Skeletal muscle cell (primary cell): ENCODE data around the gene CWC27.
"Not testable (repeated sequence)": the region's sequence is repeated elsewhere in the genome, so short reads cannot be mapped to it uniquely, and the experiment has no call there.

Experiments
- DNase-seq: peaks from one replicate; pipeline ENCODE4 v3.0.0-alpha.2; 2010; ENCODE audit warnings: low read depth
- H3K4me3 ChIP-seq: 2 replicates; pipeline ENCODE4 v1.5.1; 2011; ENCODE audit warnings: low read depth, mild to moderate bottlenecking, control low read depth, low read length, moderate library complexity

The CWC27 gene

GRCh38 chr5:64887910-64888309 lies 119.2 kb downstream of the CWC27 start:
- H3K4me3 ChIP-seq = no peak overlapping the region
- DNase-seq = no peak

DNA sequence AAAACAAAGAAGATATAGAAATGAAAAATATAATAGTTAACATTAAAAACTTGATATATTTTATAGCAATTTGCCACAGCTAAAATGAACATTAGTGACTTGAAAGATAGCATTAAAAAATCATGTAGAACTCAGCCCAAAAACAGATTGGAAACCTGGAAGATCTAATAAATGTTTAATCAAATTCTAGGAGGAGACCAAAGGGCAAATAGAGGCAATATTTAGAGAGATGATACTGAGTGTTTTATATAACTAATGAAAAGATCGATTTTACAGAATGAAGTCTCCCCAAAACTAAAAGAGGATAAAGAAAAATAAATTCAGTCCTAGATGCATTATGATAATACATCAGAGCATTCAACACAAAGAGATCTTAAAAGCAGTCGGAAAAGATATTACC lies 127.0 kb downstream of the CWC27 start:
- DNase-seq = no peak

DNA sequence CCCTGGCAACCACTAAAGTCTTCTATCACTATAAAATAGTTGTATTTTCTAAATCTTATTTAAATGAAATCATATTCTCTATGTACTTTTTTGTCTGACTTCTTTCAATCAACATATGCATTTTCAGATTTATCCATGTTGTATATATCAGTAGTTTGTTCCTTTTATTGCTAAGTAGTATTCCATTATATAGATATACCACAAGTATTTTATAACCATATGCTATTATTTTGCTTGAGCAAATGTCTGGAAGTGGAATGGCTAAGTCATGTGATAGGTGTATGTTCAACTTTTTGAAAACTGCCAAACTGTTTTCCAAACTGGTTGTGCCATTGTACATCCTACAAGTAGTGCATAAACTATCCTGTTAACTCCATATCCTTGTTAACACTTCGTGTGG lies 131.1 kb downstream of the CWC27 start:
- H3K4me3 ChIP-seq = no peak overlapping the region
- DNase-seq = no peak

More for the DNA sequence above, 127.0 kb downstream of the CWC27 start:
- no peak overlapping the region for H3K4me3 ChIP-seq

DNA sequence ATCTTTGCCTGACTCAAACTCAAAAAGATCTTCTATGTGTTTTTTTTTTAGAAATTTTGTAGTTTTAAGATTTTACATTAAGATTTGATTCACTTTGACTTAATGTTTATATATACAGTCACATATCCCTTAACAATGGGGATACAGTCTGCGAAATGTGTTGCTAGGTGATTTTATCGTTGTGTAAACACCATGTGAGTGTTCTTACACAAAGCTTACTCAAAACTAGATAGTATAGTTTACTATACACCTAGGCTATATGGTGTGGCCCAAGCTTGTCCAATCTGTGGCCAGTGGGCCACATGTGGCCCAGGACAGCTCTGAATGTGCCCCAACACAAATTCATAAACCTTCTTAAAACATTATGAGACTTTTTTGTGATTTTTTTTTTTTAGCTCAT lies 131.9 kb downstream of the CWC27 start:
- H3K4me3 ChIP-seq = no peak overlapping the region
- DNase-seq = no peak

DNA sequence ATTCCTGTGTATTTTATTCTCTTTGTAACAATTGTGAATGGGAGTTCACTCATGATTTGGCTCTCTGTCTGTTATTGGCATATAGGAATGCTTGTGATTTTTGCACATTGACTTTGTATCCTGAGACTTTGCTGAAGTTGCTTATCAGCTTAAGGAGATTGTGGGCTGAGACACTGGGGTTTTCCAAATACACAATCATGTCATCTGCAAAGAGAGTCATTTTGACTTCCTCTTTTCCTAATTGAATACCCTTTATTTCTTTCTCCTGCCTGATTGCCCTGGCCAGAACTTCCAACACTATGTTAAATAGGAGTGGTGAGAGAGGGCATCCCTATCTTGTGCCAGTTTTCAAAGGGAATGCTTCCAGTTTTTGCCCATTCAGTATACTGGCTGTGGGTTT lies 138.7 kb downstream of the CWC27 start:
- DNase-seq, H3K4me3 ChIP-seq: not testable (repeated sequence)

- H3K4me3 ChIP-seq = no peak overlapping the region
- DNase-seq = no peak
Measured at GRCh38 chr5:64914396-64914795, 145.7 kb downstream of the CWC27 start.

DNA sequence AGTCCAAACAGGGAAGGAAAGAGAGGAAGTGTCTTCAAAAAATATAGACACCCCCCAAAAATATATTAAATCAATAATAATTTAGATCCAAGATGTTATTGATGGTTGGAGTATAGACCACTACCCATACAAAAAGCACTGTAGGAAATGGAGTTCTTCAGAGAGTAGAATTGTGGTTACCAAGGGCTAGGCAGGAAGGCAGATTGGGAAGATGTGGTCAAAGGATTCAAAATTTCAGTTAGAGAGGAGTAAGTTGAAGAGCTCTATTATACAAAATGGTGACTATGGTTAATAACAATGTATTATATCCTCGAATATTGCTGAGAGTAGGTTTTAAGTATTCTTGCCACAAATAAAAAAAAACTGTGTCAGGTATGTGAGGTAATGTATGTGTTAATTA lies 149.4 kb downstream of the CWC27 start:
- no peak for DNase-seq
- H3K4me3 ChIP-seq = no peak overlapping the region

DNA sequence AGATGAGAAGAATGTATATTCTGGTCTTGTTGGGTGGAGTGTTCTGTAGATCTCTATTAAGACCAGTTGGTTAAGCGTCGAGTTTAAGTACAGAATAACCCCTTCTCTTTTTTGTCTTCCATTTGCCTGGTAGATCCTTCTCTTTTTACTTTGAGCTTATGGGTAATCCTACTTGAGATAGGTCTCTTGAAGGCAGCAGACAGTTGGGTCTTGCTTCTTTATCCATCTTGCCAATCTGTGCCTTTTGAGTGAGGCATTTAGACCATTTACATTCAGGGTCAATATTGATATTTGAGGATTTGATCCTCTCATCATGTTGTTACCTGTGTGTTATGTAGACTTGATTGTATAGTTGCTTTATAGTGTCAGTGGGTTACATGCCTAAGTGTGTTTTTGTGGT lies 152.7 kb downstream of the CWC27 start:
- no peak overlapping the region for H3K4me3 ChIP-seq
- DNase-seq = no peak

DNA sequence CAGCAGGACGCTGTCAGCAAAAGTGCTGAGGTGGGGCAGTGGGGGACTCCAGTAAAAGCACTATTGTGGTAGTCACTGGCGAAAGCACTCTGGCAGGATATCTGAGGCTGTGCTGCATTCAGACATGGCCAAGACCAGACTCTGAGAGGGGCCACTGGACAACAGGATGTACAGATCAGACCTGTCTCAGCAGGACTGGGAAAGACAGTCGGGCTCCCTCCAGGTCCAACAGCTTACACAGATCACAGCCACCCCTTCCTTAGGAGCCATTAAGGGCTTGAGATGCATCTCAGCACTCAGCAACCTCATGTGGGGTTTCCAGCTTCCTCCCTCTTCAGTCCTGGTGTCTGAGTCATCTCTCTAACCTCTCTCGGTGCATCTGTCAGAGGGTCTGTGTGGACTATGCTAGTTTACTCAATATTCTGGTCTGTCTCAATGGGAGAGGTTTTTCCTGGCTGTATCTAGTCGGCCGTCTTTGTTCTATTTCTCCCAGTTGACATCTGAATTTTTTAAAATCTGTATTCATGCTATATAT lies 154.5 kb downstream of the CWC27 start:
- H3K4me3 ChIP-seq = no peak overlapping the region
- peak; percentile 21 for DNase-seq

DNA sequence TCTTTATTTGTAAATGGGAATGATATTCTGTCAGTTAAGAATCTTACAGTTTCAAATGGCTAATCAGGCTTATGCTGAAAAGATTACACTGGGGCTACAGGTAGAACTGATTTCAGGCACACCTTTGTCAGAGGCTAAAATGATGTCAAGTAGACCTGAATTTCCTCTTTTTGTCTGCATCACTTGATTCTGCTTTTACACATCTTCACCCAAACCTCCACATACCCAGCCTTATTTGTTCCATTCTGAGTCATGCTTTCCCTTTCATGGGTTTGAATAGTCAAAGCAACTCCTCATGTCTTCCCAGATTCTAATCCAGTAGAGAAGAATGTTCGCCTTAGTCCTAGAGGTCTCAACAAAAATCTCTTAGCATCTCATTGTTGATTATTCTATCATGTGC lies 156.4 kb downstream of the CWC27 start:
- no peak for DNase-seq
- no peak overlapping the region for H3K4me3 ChIP-seq

DNA sequence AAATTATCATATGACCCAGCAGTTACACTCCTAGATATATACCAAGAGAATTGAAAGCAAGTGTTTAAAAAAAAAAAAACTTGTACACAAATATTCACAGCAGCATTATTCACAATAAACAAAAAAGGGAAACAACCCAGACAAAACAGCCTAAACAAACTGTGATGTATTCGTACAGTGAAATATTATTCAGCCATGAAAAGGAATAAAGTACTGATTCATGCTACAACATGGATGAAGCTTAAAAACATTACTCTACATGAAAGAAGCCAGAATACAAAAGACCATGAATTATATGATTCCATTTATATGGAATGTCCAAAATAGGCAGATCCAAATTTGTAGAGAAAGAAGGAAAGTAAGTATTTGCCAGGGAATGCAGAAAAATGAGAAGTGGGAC lies 161.1 kb downstream of the CWC27 start:
- DNase-seq = no peak
- H3K4me3 ChIP-seq = no peak overlapping the region

GRCh38 chr5:64930672-64931318 lies 162.1 kb downstream of the CWC27 start:
- H3K4me3 ChIP-seq = no peak overlapping the region
- no peak for DNase-seq

DNA sequence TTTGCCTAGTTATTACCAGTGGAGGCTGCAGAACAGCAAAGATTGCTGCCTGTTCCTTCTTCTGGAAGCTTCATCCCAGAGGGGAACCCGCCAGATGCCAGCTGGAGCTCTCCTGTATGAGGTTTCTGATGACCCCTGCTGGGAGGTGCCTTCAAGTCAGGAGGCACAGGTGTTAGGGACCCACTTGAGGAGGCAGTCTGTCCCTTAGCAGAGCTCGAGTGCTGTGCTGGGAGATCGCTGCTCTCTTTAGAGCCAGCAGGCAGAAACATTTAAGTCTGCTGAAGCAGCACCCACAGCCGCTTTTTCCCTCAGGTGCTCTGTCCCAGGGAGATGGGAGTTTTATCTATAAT lies 170.7 kb downstream of the CWC27 start:
- not testable (repeated sequence) for DNase-seq, H3K4me3 ChIP-seq

- no peak for DNase-seq
- H3K4me3 ChIP-seq = no peak overlapping the region
Measured at GRCh38 chr5:64939772-64940510, 171.2 kb downstream of the CWC27 start.

DNA sequence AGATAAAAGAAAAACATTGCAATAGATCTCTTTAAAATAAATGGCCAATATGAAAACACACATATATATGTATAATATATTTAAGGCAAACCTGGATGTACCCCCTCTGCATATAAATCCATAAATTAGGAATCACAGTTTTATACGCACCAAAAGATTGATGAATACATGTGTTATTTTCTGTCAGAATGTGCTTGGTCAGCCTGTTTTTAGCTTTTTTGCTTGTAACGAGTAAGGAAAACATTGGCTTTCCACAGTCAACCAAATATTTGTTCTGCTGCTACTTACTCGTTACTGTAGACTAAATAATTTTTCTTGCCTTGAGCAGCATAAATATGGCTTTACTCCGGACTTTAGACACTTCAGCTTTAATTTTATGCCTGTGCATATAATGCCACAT lies 173.7 kb downstream of the CWC27 start:
- no peak overlapping the region for H3K4me3 ChIP-seq
- no peak for DNase-seq

DNA sequence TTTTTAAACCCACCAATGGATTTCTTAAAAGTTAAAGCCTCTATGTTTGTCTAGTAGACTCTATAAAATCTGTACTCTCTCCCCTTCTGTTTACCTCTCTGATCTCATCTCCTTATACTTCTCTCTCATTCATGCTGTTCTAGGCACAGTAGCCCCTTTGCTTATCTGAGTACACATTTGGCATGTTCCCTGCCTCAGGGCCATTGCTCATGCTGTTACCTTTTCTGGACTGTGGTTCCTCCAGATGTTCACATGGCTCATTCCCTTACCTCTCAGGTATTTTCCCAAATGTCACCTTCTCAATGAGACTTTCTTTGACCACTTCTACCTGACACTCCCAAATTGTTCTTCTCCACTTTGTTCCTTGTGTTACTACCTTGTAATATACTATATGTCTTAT lies 176.1 kb downstream of the CWC27 start:
- H3K4me3 ChIP-seq = no peak overlapping the region
- DNase-seq = no peak

- DNase-seq = peak; percentile 39
- H3K4me3 ChIP-seq = no peak overlapping the region
Measured at GRCh38 chr5:64947031-64947430, 178.3 kb downstream of the CWC27 start.

DNA sequence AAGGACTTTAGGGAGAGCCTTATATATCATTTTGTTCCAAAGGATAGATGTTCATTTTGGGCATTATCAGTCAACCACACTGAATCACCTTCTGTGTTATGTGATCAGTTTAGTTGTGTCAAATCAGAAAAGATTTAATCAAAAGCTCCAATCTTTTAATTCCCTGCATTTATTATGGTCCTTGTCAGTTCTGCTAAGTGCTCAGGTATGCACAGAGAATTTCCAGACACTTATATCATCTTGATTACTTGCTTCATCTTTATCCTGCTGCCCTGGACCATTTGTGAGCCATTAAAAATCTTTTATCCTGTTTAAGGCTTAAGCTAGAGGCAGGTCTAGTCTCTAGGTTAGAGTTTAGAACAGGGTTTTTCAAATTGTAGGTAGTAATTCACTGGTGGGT lies 179.1 kb downstream of the CWC27 start:
- H3K4me3 ChIP-seq = no peak overlapping the region
- DNase-seq = no peak

DNA sequence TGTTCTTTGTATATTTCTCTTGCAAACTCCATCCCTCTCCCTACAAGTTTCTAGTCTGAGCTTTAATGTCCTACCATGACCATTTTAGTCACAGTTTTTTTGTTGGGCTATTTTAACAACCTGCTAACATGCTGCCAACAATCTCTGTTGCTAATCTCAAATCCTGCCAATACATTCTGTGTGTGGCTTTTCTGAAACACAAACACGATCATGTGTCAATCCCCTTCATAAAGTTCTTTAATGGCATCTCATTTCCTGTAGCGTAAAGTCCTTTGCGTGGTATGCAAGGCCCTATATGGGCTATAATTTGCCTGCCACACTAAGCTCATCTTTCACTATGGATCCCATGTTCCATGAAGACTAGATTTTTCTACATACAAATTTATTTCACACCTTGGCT lies 180.6 kb downstream of the CWC27 start:
- no peak for DNase-seq
- no peak overlapping the region for H3K4me3 ChIP-seq

DNA sequence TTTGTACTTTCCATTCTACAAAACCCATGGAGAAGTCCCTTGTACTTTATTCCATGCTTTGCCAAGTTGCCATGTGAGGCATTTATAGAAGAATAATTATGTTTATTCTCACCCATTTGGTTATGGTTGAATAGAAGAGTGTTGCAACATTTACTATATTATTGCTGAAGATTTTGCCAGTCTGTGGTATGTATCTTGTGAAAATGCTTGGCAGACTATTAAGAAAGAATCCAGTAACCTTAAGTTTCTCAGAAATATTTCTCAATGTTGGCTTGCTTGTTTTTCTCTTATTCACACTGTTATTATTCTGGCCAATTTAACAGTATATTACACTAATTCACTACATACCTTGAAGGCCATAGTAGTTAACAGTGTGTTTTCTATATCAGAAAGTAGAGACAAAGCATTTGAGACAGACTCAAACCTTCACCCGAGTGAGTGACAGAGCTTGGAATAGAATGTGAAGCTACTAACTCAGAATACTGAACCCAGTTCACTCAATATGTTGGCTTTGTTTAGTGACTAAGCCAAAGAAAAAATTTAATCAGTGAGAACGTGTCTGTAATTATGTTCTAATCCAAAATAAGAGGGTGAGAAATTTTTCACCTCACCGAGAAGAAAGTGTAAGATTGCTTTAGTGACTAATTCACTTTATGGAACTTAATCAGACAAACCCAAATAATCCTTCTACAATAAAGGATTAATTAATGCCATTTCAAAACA lies 184.4 kb downstream of the CWC27 start:
- no peak overlapping the region for H3K4me3 ChIP-seq
- DNase-seq = no peak

GRCh38 chr5:64954518-64954917 lies 185.8 kb downstream of the CWC27 start:
- no peak for DNase-seq

More at GRCh38 chr5:64954518-64954917, 185.8 kb downstream of the CWC27 start:
- no peak overlapping the region for H3K4me3 ChIP-seq
